LNCaP clone FGC (cell line): ENCODE data around the gene ZYX.

Experiments
- DNase-seq: peaks from one replicate; pipeline ENCODE4 v3.0.0-alpha.2; 2011; ENCODE audit warnings: low read depth
- H3K4me3 ChIP-seq: 2 replicates; pipeline ENCODE4 v1.5.1; 2011; ENCODE audit warnings: mild to moderate bottlenecking, low read depth, low read length, control low read depth
- CTCF ChIP-seq: IDR thresholded peaks from 2 replicates; pipeline ENCODE4 v1.5.1; 2012; ENCODE audit warnings: mild to moderate bottlenecking; ENCODE audit not compliant: control insufficient read depth, insufficient read depth; ENCODE audit errors: extremely low read depth

ZYX gene

GRCh38 chr7:143387156-143387975 is 6.2 kb downstream of the ZYX start:
- DNase-seq: no peak
- no peak overlapping the region for H3K4me3 ChIP-seq
- no peak for TF ChIP-seq CTCF

- DNase-seq: no peak
- H3K4me3 ChIP-seq: no peak overlapping the region
- no peak for TF ChIP-seq CTCF
Measured at GRCh38 chr7:143388051-143388450, 6.9 kb downstream of the ZYX start.

GRCh38 chr7:143388491-143389101 is 7.5 kb downstream of the ZYX start:
- no peak for DNase-seq
- no peak for TF ChIP-seq CTCF
- H3K4me3 ChIP-seq: no peak overlapping the region

GRCh38 chr7:143389316-143390103 is 8.4 kb downstream of the ZYX start:
- H3K4me3 ChIP-seq: no peak overlapping the region
- no peak for TF ChIP-seq CTCF
- DNase-seq: no peak

GRCh38 chr7:143390104-143390772 is 9.1 kb downstream of the ZYX start:
- DNase-seq: no peak
- no peak overlapping the region for H3K4me3 ChIP-seq
- TF ChIP-seq CTCF: no peak

- TF ChIP-seq CTCF: no peak
- no peak for DNase-seq
- no peak overlapping the region for H3K4me3 ChIP-seq
Measured at GRCh38 chr7:143390773-143391317, 9.7 kb downstream of the ZYX start.
